OCI-LY1 (cell line): ENCODE data around the gene BHLHE40.

ENCODE experiments used
- H2AFZ ChIP-seq: fragments of 200-600 bp; sonication (generic), shearing (Covaris generic); 2 replicates; pipeline ENCODE4 v1.6.0; 2014; ENCODE audit warnings: antibody characterized with exemption, mild to moderate bottlenecking, low read length
- H3F3A ChIP-seq: fragments of 200-600 bp; sonication (generic), shearing (Covaris generic); 2 replicates; pipeline ENCODE4 v1.6.0; 2014; ENCODE audit warnings: mild to moderate bottlenecking, antibody characterized with exemption, low read length, moderate library complexity; ENCODE audit not compliant: insufficient read depth
- H3K27ac ChIP-seq: fragments of 200-600 bp; sonication (generic); 2 replicates; pipeline ENCODE4 v1.5.1; 2014; ENCODE audit warnings: low read length, mixed run types, mild to moderate bottlenecking, low read depth; ENCODE audit not compliant: poor library complexity, severe bottlenecking
- H3K27me3 ChIP-seq: fragments of 200-600 bp; sonication (generic); 2 replicates; pipeline ENCODE4 v1.6.0; 2014; ENCODE audit warnings: antibody characterized with exemption, mild to moderate bottlenecking, low read length, moderate library complexity; ENCODE audit not compliant: insufficient read depth
- H3K36me3 ChIP-seq: fragments of 200-600 bp; sonication (generic); 2 replicates; pipeline ENCODE4 v1.6.1; 2014; ENCODE audit warnings: mild to moderate bottlenecking, antibody characterized with exemption, low read length, moderate library complexity, mixed read lengths; ENCODE audit not compliant: insufficient read depth
- H3K4me1 ChIP-seq: fragments of 200-600 bp; sonication (generic); 2 replicates; pipeline ENCODE4 v1.5.1; 2014; ENCODE audit warnings: mild to moderate bottlenecking, low read length, moderate library complexity; ENCODE audit not compliant: insufficient read depth, severe bottlenecking
- H3K4me2 ChIP-seq: fragments of 200-600 bp; sonication (generic), shearing (Covaris generic); 2 replicates; pipeline ENCODE4 v1.6.1; 2014; ENCODE audit warnings: low read length
- H3K4me3 ChIP-seq: fragments of 200-600 bp; sonication (generic); 2 replicates; pipeline ENCODE4 v1.5.1; 2014; ENCODE audit warnings: low read length, low read depth, mild to moderate bottlenecking, mixed read lengths; ENCODE audit not compliant: poor library complexity, severe bottlenecking
- H3K79me2 ChIP-seq: fragments of 200-600 bp; shearing (Covaris generic); 2 replicates; pipeline ENCODE4 v1.6.1; 2016; ENCODE audit warnings: mixed run types, low read length, mixed read lengths; ENCODE audit not compliant: insufficient read depth
- H3K9ac ChIP-seq: fragments of 200-600 bp; sonication (generic), shearing (Covaris generic); 2 replicates; pipeline ENCODE4 v1.6.1; 2014; ENCODE audit warnings: mild to moderate bottlenecking, low read length, mixed read lengths
- H3K9me2 ChIP-seq: fragments of 200-600 bp; sonication (generic), shearing (Covaris generic); 2 replicates; pipeline ENCODE4 v1.6.1; 2014; ENCODE audit warnings: low read depth, mild to moderate bottlenecking, low read length, mixed read lengths
- H3K9me3 ChIP-seq: fragments of 200-600 bp; shearing (Covaris generic); 2 replicates; pipeline ENCODE4 v1.6.1; 2014; ENCODE audit warnings: low read length, mixed read lengths
- H4K20me1 ChIP-seq: fragments of 200-600 bp; sonication (generic), shearing (Covaris generic); 2 replicates; pipeline ENCODE4 v1.6.0; 2016; ENCODE audit warnings: mild to moderate bottlenecking, low read length; ENCODE audit not compliant: insufficient read depth
- EZH2 ChIP-seq: fragments of 200-600 bp; sonication (generic), shearing (Covaris generic); IDR thresholded peaks from 2 replicates; pipeline ENCODE4 v1.8.0; 2017; ENCODE audit warnings: borderline replicate concordance, mixed run types, mild to moderate bottlenecking, antibody characterized with exemption, low read length, moderate library complexity, mixed read lengths
- TF ChIP-seq, protein P1 (sequence below): fragments of 200-600 bp; sonication (generic), shearing (Covaris generic); IDR thresholded peaks from 2 replicates; pipeline ENCODE4 v1.5.1; 2017; ENCODE audit warnings: mild to moderate bottlenecking, antibody characterized with exemption, low read length, moderate library complexity, mixed read lengths

The BHLHE40 gene

DNA sequence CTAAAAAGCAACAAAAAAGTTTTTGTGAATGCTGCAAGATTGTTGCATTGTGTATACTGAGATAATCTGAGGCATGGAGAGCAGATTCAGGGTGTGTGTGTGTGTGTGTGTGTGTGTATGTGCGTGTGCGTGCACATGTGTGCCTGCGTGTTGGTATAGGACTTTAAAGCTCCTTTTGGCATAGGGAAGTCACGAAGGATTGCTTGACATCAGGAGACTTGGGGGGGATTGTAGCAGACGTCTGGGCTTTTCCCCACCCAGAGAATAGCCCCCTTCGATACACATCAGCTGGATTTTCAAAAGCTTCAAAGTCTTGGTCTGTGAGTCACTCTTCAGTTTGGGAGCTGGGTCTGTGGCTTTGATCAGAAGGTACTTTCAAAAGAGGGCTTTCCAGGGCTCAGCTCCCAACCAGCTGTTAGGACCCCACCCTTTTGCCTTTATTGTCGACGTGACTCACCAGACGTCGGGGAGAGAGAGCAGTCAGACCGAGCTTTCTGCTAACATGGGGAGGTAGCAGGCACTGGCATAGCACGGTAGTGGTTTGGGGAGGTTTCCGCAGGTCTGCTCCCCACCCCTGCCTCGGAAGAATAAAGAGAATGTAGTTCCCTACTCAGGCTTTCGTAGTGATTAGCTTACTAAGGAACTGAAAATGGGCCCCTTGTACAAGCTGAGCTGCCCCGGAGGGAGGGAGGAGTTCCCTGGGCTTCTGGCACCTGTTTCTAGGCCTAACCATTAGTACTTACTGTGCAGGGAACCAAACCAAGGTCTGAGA, 4.7 kb downstream of the BHLHE40 start:
- Histone ChIP-seq H3K27ac (no peak overlapping the region), H4K20me1 (no peaks in the 10 kb centered on the region), H3K9me2 (no peaks in the 10 kb centered on the region), H3K79me2 (no peaks in the 10 kb centered on the region), H3K9me3 (no peaks in the 10 kb centered on the region), H2AFZ (no peak overlapping the region), H3K4me2 (no peak overlapping the region), H3K4me1 (peaks cover 10% of the 10 kb centered on the region), H3K36me3 (no peaks in the 10 kb centered on the region), H3K9ac (no peak overlapping the region), H3K4me3 (no peak overlapping the region), H3K27me3 (no peaks in the 10 kb centered on the region; the same call in 1 of the 2 replicates), H3F3A (no peaks in the 10 kb centered on the region)
- no peak for TF ChIP-seq EZH2
- TF ChIP-seq, protein P1, sequence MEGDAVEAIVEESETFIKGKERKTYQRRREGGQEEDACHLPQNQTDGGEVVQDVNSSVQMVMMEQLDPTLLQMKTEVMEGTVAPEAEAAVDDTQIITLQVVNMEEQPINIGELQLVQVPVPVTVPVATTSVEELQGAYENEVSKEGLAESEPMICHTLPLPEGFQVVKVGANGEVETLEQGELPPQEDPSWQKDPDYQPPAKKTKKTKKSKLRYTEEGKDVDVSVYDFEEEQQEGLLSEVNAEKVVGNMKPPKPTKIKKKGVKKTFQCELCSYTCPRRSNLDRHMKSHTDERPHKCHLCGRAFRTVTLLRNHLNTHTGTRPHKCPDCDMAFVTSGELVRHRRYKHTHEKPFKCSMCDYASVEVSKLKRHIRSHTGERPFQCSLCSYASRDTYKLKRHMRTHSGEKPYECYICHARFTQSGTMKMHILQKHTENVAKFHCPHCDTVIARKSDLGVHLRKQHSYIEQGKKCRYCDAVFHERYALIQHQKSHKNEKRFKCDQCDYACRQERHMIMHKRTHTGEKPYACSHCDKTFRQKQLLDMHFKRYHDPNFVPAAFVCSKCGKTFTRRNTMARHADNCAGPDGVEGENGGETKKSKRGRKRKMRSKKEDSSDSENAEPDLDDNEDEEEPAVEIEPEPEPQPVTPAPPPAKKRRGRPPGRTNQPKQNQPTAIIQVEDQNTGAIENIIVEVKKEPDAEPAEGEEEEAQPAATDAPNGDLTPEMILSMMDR = no peak

DNA sequence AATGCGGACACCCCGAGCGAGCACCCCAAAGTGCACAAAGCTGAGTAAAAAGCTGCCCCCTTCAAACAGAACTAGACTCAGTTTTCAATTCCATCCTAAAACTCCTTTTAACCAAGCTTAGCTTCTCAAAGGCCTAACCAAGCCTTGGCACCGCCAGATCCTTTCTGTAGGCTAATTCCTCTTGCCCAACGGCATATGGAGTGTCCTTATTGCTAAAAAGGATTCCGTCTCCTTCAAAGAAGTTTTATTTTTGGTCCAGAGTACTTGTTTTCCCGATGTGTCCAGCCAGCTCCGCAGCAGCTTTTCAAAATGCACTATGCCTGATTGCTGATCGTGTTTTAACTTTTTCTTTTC, 5.3 kb downstream of the BHLHE40 start:
- peaks cover 10% of the 10 kb centered on the region for H3K4me1 ChIP-seq
- no peak overlapping the region for H3K9ac ChIP-seq
- no peaks in the 10 kb centered on the region for H3K36me3 ChIP-seq
- TF ChIP-seq, protein P1 = no peak
- TF ChIP-seq EZH2 = no peak
- H4K20me1 ChIP-seq = no peaks in the 10 kb centered on the region
- no peak overlapping the region for H3K27ac ChIP-seq
- no peak overlapping the region for H3K4me3 ChIP-seq
- H2AFZ ChIP-seq = no peak overlapping the region
- H3K27me3 ChIP-seq = no peaks in the 10 kb centered on the region; the same call in 1 of the 2 replicates
- no peaks in the 10 kb centered on the region for H3F3A ChIP-seq
- H3K79me2 ChIP-seq = no peaks in the 10 kb centered on the region
- no peaks in the 10 kb centered on the region for H3K9me2 ChIP-seq
- no peaks in the 10 kb centered on the region for H3K9me3 ChIP-seq
- H3K4me2 ChIP-seq = no peak overlapping the region

DNA sequence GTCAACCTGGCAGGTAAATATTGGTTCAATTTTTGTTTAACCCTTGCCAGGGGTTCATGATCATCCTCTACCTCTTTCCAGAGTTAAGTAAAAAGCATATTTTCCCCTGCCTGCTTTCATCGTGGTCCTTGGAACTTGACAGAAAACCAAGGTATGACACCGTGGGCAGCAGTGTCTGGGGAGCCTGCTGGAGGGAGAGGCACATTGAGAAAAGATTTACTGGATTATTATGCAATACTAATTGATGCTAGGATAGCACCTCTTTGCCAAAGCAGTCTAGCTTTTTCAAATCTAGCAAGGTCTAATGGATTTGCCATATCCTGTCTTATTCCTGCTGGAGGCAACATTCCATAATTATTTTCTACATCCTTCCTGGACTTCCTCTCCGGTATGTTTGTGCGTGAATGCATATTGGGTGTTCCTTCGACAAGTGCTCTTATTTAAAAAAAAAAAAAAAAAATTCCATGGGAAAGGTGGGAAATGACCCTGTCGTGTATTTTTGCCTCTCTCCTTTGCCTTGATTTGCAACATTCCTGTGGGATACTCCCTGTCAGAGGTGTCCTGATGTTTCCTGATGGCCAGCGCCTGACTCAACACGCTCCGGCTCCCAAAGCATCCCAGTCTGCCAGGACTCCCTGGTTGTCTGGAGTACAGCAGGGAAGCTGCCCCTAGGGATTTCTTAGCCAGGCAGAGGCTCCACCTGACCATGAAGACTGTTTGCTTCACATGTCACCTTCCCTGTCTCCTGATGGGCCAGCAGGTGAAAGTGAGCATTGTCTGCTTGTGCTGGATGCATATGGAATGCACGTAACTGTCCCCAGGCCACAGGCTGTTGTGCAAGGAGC, 6.3 kb downstream of the BHLHE40 start:
- Histone ChIP-seq H3K4me3 (no peak overlapping the region), H3F3A (no peaks in the 10 kb centered on the region), H3K9me2 (no peaks in the 10 kb centered on the region), H3K27ac (no peak overlapping the region), H3K27me3 (no peaks in the 10 kb centered on the region; the same call in 1 of the 2 replicates), H3K4me1 (peaks cover 3% of the 10 kb centered on the region), H3K79me2 (no peaks in the 10 kb centered on the region), H3K36me3 (no peaks in the 10 kb centered on the region), H3K4me2 (no peak overlapping the region), H3K9me3 (no peaks in the 10 kb centered on the region), H3K9ac (no peak overlapping the region), H4K20me1 (no peaks in the 10 kb centered on the region), H2AFZ (no peak overlapping the region)
- TF ChIP-seq, protein P1 = no peak
- TF ChIP-seq EZH2 = no peak
